Naive thymus-derived CD4-positive, alpha-beta T cell (primary cell): Measurements from ENCODE around the gene PLEKHA7. TPM values are rescaled to one million over a fixed set of nuclear protein-coding genes. Genes with fewer than 3 reads are reported as not detected.
A peak's percentile ranks its signal among the peaks of the same experiment; 100 is the strongest.

Experiments used
- ATAC-seq: fragments of 150-1000 bp; cut with Tn5 transposase; 2 replicates; pipeline ENCODE4 v1.10.0; 2021; ENCODE audit warnings: mild to moderate bottlenecking, moderate library complexity
- CTCF ChIA-PET: fragments of 350-600 bp; sonication (Branson Sonifier 250); formaldehyde crosslinking; loops from one replicate; lab custom pipeline; 2021; ENCODE audit warnings: antibody characterized with exemption; lab: Charles Lee
- POLR2A ChIA-PET: fragments of 350-600 bp; sonication (Branson Sonifier 250); formaldehyde crosslinking; loops from one replicate; lab custom pipeline; 2021; ENCODE audit warnings: antibody characterized with exemption, inconsistent platforms; lab: Charles Lee
- DNase-seq, 9 donors: peaks; one replicate each; pipeline versions ENCODE4 v3.0.0 to v3.0.0-alpha.2; 2020 to 2022; ENCODE audit warnings: mixed read lengths in 1 of 9
- H3K27ac ChIP-seq: one replicate; pipeline ENCODE4 v1.7.0; 2013; ENCODE audit warnings: mild to moderate bottlenecking, low read depth, low read length, moderate library complexity
- H3K27me3 ChIP-seq, 2 donors: one replicate each; pipeline ENCODE4 v1.7.0; 2013; ENCODE audit warnings: low read length in 2 of 2, mild to moderate bottlenecking in 2 of 2, moderate library complexity in 2 of 2; ENCODE audit not compliant: control insufficient read depth in 2 of 2, insufficient read depth in 2 of 2
- H3K36me3 ChIP-seq, 3 experiments: 1 replicate in 2 of 3; 2 replicates in 1 of 3; pipeline ENCODE4 v1.7.0; 2013; ENCODE audit warnings: low read length in 3 of 3, mild to moderate bottlenecking in 3 of 3, moderate library complexity in 1 of 3; ENCODE audit not compliant: insufficient read depth in 3 of 3, control insufficient read depth in 2 of 3
- H3K4me1 ChIP-seq, 2 donors: one replicate each; pipeline ENCODE4 v1.7.0; 2013; ENCODE audit warnings: low read length in 2 of 2, mild to moderate bottlenecking in 2 of 2, moderate library complexity in 1 of 2; ENCODE audit not compliant: control insufficient read depth in 2 of 2, insufficient read depth in 2 of 2
- H3K4me3 ChIP-seq: 2 replicates; pipeline ENCODE4 v1.7.0; 2013; ENCODE audit warnings: mild to moderate bottlenecking, low read length
- H3K9me3 ChIP-seq, 3 experiments: 1 replicate in 2 of 3; 2 replicates in 1 of 3; pipeline ENCODE4 v1.7.0; 2013; ENCODE audit warnings: low read length in 3 of 3; ENCODE audit not compliant: control insufficient read depth in 2 of 3
- H3K27ac Mint-ChIP-seq, 9 donors: one replicate each; pipeline ENCODE4 v1.8.0; 2020 to 2022; ENCODE audit warnings: mixed read lengths in 9 of 9, mild to moderate bottlenecking in 8 of 9, moderate library complexity in 5 of 9, inconsistent platforms in 2 of 9
- H3K27me3 Mint-ChIP-seq, 5 donors: one replicate each; pipeline ENCODE4 v1.8.0; 2021 to 2022; ENCODE audit warnings: mixed read lengths in 5 of 5, mild to moderate bottlenecking in 1 of 5
- H3K36me3 Mint-ChIP-seq, 5 donors: one replicate each; pipeline ENCODE4 v1.8.0; 2020 to 2022; ENCODE audit warnings: mixed read lengths in 5 of 5, mild to moderate bottlenecking in 3 of 5, inconsistent platforms in 1 of 5
- H3K4me1 Mint-ChIP-seq, 7 donors: one replicate each; pipeline ENCODE4 v1.8.0; 2020 to 2022; ENCODE audit warnings: mixed read lengths in 7 of 7, mild to moderate bottlenecking in 3 of 7, inconsistent platforms in 1 of 7
- H3K4me3 Mint-ChIP-seq, 10 donors: one replicate each; pipeline ENCODE4 v1.8.0; 2020 to 2022; ENCODE audit warnings: mild to moderate bottlenecking in 10 of 10, mixed read lengths in 10 of 10, moderate library complexity in 6 of 10, inconsistent platforms in 2 of 10
- H3K9me3 Mint-ChIP-seq, 11 donors: one replicate each; pipeline ENCODE4 v1.8.0; 2020 to 2022; ENCODE audit warnings: mixed read lengths in 11 of 11, mild to moderate bottlenecking in 4 of 11, inconsistent platforms in 1 of 11, moderate library complexity in 1 of 11
- intact Hi-C, 2 donors: fragments of 100-400 bp; cut with micrococcal nuclease; formaldehyde crosslinking; loops; one replicate each; pipeline ENCODE4 v1.15.1; 2023
- polyA plus RNA-seq, 2 donors: library from polyadenylated mRNA; unstranded; fragments of 300-500 nt; fragmentation: Illumina TruSeq; gene quantifications; one replicate each; pipeline ENCODE4 v1.2.3, GENCODE V29; 2021
- total RNA-seq, 6 experiments: library from RNA in 5 of 6; stranded (reverse) in 5 of 6; gene quantifications; 1 replicate in 5 of 6; 2 replicates in 1 of 6; pipeline ENCODE4 v1.2.3 and lab custom pipeline; 2021 to 2026

PLEKHA7 gene
- total and polyA plus RNA-seq, 7 experiments from 2014 or later, result 0.84 to 4.8 (median 2.4) TPM

GRCh38 chr11:16941935-16942334, 72.3 kb downstream of the PLEKHA7 start:
- H3K4me3 Mint-ChIP-seq, result no peak overlapping the region
- intact Hi-C loops, result no loop called here
- no peaks in the 10 kb centered on the region for H3K36me3 Mint-ChIP-seq
- H3K27me3 ChIP-seq, result no peaks in the 10 kb centered on the region
- ChIA-PET CTCF (interaction anchor here (1.0 kb wide), 1 partner anchor 9 kb away, joined by 3 read pairs; no protein-coding TSS in a partner anchor), POLR2A (interaction anchor here (0.6 kb wide), 1 partner anchor 504 kb away, joined by 3 read pairs; no protein-coding TSS in a partner anchor)
- no peak overlapping the region for H3K27ac Mint-ChIP-seq
- DNase-seq (no peak), ATAC-seq (no peak)
- no peak overlapping the region for H3K27ac ChIP-seq
- H3K4me1 ChIP-seq, result no peaks in the 10 kb centered on the region
- H3K4me3 ChIP-seq, result no peak overlapping the region
- no peaks in the 10 kb centered on the region for H3K36me3 ChIP-seq
- H3K27me3 Mint-ChIP-seq, result peaks cover 0 to 9% (median 0%) of the 10 kb centered on the region in 5 donors
- H3K4me1 Mint-ChIP-seq, result peaks cover 0 to 5% (median 0%) of the 10 kb centered on the region in 7 donors
- H3K9me3 Mint-ChIP-seq, result no peaks in the 10 kb centered on the region
- H3K9me3 ChIP-seq, result no peaks in the 10 kb centered on the region

DNA sequence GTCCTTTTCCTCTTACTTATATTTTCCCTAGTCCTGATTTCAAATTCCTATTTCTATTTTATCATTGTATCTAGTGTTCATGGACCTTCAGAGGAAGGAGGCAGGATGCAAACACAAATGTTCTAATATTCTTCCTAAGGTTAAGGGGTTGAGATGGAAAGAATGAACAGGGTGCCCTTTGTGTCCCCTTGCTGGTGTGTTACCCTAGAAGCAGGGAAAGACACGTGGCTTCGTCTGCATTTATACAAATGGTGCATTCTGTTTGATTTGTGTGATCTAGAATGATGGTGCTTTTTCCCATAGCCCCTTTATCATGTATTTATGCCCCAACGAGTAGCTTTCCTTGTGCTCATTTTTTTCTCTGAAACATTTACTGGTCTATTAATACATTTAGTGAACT, 76.2 kb downstream of the PLEKHA7 start:
- Mint-ChIP-seq H3K4me1 (no peaks in the 10 kb centered on the region), H3K27ac (no peak overlapping the region), H3K4me3 (no peak overlapping the region), H3K27me3 (peaks cover 0 to 14% (median 2%) of the 10 kb centered on the region in 5 donors), H3K9me3 (no peaks in the 10 kb centered on the region), H3K36me3 (no peaks in the 10 kb centered on the region)
- Histone ChIP-seq H3K4me1 (no peaks in the 10 kb centered on the region), H3K9me3 (no peaks in the 10 kb centered on the region), H3K27ac (no peak overlapping the region), H3K27me3 (no peaks in the 10 kb centered on the region), H3K36me3 (no peaks in the 10 kb centered on the region), H3K4me3 (no peak overlapping the region)
- DNase-seq (no peak), ATAC-seq (no peak)
- ChIA-PET POLR2A (no interaction called here), CTCF (no interaction called here)
- intact Hi-C loops, result loop anchor here (10.0 kb wide), 5 partner anchors 77 to 567 kb away; partner anchors contain the start of genes KCNJ11 (in 1 of the 2) and PLEKHA7 (in 1 of the 2)

DNA sequence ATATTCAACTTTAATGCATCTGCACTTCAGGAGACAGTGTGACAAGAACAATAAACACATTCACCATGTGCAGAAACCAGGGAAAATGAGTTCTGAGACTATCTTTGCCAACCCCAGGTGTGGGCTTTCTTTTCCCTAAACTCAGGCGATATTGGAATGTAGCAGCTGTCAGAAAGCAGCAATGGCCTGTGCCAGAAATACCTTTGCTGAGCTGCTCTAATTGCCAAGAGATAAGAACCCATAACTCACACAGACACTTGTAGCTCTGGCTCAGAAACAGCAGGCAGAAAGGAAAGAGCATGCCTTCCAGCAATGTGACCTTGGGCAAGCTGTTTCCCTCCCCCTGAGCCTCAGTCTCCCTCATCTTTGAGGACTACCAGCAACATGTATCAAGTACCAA, 77.6 kb downstream of the PLEKHA7 start:
- Histone ChIP-seq H3K27ac (no peak overlapping the region), H3K27me3 (no peaks in the 10 kb centered on the region), H3K36me3 (no peaks in the 10 kb centered on the region), H3K9me3 (no peaks in the 10 kb centered on the region), H3K4me3 (no peak overlapping the region), H3K4me1 (no peaks in the 10 kb centered on the region)
- Mint-ChIP-seq H3K9me3 (no peaks in the 10 kb centered on the region), H3K36me3 (no peaks in the 10 kb centered on the region), H3K4me3 (no peak overlapping the region), H3K27me3 (peaks cover 0 to 18% (median 5%) of the 10 kb centered on the region in 5 donors), H3K27ac (no peak overlapping the region), H3K4me1 (no peaks in the 10 kb centered on the region)
- ChIA-PET POLR2A (no interaction called here), CTCF (no interaction called here)
- no peak for ATAC-seq
- DNase-seq, result no peak
- intact Hi-C loops, result loop anchor here (1.0 to 10.0 kb wide), 6 partner anchors 78 to 568 kb away; partner anchors contain the start of genes KCNJ11 (in 1 of the 2) and PLEKHA7 (in 1 of the 2)

- H3K4me1 Mint-ChIP-seq, result no peaks in the 10 kb centered on the region
- no peaks in the 10 kb centered on the region for H3K9me3 Mint-ChIP-seq
- POLR2A ChIA-PET, result no interaction called here
- H3K4me1 ChIP-seq, result no peaks in the 10 kb centered on the region
- H3K4me3 ChIP-seq, result no peak overlapping the region
- DNase-seq (peak in 2 of 9 donors; percentile 3 to 6), ATAC-seq (no peak)
- intact Hi-C loops, result loop anchor here (1.0 to 10.0 kb wide), 6 partner anchors 79 to 569 kb away; partner anchors contain the start of genes KCNJ11 (in 1 of the 2) and PLEKHA7 (in 1 of the 2)
- no peaks in the 10 kb centered on the region for H3K36me3 Mint-ChIP-seq
- no peak overlapping the region for H3K27ac ChIP-seq
- no peaks in the 10 kb centered on the region for H3K9me3 ChIP-seq
- H3K4me3 Mint-ChIP-seq, result no peak overlapping the region
- no peak overlapping the region for H3K27ac Mint-ChIP-seq
- CTCF ChIA-PET, result no interaction called here
- H3K27me3 Mint-ChIP-seq, result peaks cover 0 to 20% (median 5%) of the 10 kb centered on the region in 5 donors
- no peaks in the 10 kb centered on the region for H3K27me3 ChIP-seq
- no peaks in the 10 kb centered on the region for H3K36me3 ChIP-seq
Observed at GRCh38 chr11:16935518-16936302, 78.5 kb downstream of the PLEKHA7 start.

DNA sequence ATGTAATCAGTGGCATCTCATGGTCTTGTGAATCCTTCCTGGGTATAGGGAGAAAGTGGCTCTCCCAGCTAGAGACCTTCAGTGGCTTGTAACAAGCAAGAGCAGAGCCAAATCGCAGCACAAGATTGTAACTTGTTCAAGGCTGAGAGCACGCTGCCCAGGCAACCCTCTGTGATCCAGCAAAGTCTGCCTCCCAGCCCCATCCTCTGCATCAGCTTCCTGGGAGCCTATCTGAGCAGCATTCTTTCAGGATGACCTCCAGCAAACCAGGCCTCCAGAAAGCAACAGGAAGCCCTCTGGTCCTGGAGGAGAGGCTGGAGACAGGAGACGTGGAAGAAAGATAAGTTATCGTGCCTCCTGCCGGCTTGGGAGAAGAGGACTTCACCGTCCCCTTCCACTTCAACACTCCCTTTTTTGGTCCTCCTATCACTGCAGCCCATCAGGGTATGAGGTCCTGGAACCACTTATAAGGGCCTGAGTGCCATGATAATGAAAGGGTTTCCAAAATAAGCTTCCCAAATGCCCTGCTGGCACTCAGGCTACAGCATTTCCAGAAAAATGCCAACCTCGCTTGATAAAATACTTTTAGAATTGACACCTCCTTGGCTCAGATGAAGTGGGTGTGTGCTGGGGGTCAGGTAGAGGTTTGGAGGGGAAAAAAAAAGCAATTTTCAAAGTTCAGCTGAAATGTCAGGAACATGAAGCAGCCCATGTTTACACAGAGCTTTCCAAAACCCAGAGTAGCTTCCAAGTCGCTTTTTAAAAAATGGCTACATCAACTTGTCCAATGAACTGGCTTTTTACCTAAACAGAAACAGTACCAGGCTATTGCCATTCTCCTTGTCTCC, 80.2 kb downstream of the PLEKHA7 start:
- Histone ChIP-seq H3K4me3 (no peak overlapping the region), H3K27ac (no peak overlapping the region), H3K9me3 (no peaks in the 10 kb centered on the region), H3K4me1 (no peaks in the 10 kb centered on the region), H3K36me3 (no peaks in the 10 kb centered on the region), H3K27me3 (no peaks in the 10 kb centered on the region)
- ATAC-seq (no peak), DNase-seq (no peak)
- POLR2A ChIA-PET, result no interaction called here
- CTCF ChIA-PET, result no interaction called here
- intact Hi-C loops, result loop anchor here (10.0 kb wide), 5 partner anchors 81 to 571 kb away; partner anchors contain the start of genes KCNJ11 (in 1 of the 2) and PLEKHA7 (in 1 of the 2)
- H3K27ac Mint-ChIP-seq, result no peak overlapping the region
- no peaks in the 10 kb centered on the region for H3K4me1 Mint-ChIP-seq
- no peaks in the 10 kb centered on the region for H3K9me3 Mint-ChIP-seq
- no peak overlapping the region for H3K4me3 Mint-ChIP-seq
- H3K36me3 Mint-ChIP-seq, result no peaks in the 10 kb centered on the region
- peaks cover 2 to 22% (median 9%) of the 10 kb centered on the region in 5 donors for H3K27me3 Mint-ChIP-seq

- no peak overlapping the region for H3K27ac ChIP-seq
- Mint-ChIP-seq H3K36me3 (no peaks in the 10 kb centered on the region), H3K27ac (no peak overlapping the region), H3K27me3 (peaks cover 7 to 22% (median 12%) of the 10 kb centered on the region in 5 donors), H3K9me3 (no peaks in the 10 kb centered on the region), H3K4me3 (no peak overlapping the region), H3K4me1 (no peaks in the 10 kb centered on the region)
- no peak for ATAC-seq
- no peak overlapping the region for H3K4me3 ChIP-seq
- no peaks in the 10 kb centered on the region for H3K4me1 ChIP-seq
- H3K9me3 ChIP-seq, result no peaks in the 10 kb centered on the region
- H3K36me3 ChIP-seq, result no peaks in the 10 kb centered on the region
- POLR2A ChIA-PET, result no interaction called here
- H3K27me3 ChIP-seq, result no peaks in the 10 kb centered on the region
- CTCF ChIA-PET, result interaction anchor here (0.7 kb wide), 1 partner anchor 1626 kb away, joined by 3 read pairs; no protein-coding TSS in a partner anchor
- no peak for DNase-seq
- intact Hi-C loops, result loop anchor here (10.0 kb wide), 5 partner anchors 82 to 572 kb away; partner anchors contain the start of genes KCNJ11 (in 1 of the 2) and PLEKHA7 (in 1 of the 2)
Observed at GRCh38 chr11:16933291-16933690, 80.9 kb downstream of the PLEKHA7 start.
